ENCODE results near the gene RGS7. TPM values are rescaled to one million over a fixed set of nuclear protein-coding genes. Genes with fewer than 3 reads are reported as not detected.

The RGS7 gene
- total and polyA plus RNA-seq, 2 of the 4 experiments (the other 2 are of a cell fraction) = 0.58 to 0.72 TPM

- Histone ChIP-seq H4K91ac (ENCODE audit: insufficient read depth, low read depth, low read length) (no peak overlapping the region), H4K8ac (ENCODE audit: low read depth in 2 of 2, low read length in 2 of 2) (no peak overlapping the region), H2BK15ac (ENCODE audit: low read depth, low read length) (no peak overlapping the region), H3K18ac (ENCODE audit: low read depth, low read length) (no peak overlapping the region), H2BK120ac (ENCODE audit: low read depth, low read length) (no peak overlapping the region), H3K4ac (ENCODE audit: low read depth, low read length) (no peak overlapping the region), H3K36me3 (ENCODE audit: control insufficient read depth, insufficient read depth, low read length) (no peaks in the 10 kb centered on the region), H3K9me1 (ENCODE audit: insufficient read depth, low read length) (no peaks in the 10 kb centered on the region), H3K23ac (ENCODE audit: low read depth, low read length) (no peak overlapping the region), H2BK5ac (ENCODE audit: low read depth, low read length, poor library complexity, severe bottlenecking) (no peak overlapping the region), H3K79me1 (ENCODE audit: low read depth in 1 of 2, low read length in 2 of 2) (no peaks in the 10 kb centered on the region), H2BK20ac (ENCODE audit: low read depth, low read length) (no peak overlapping the region), H4K20me1 (ENCODE audit: insufficient read depth, low read length) (no peaks in the 10 kb centered on the region), H3K56ac (ENCODE audit: extremely low read depth, insufficient read depth, low read length) (no peak overlapping the region), H3K27me3 (ENCODE audit: control insufficient read depth, insufficient read depth, low read length) (no peaks in the 10 kb centered on the region), H3K9ac (ENCODE audit: low read depth, low read length) (no peak overlapping the region), H3K4me2 (ENCODE audit: low read depth, low read length) (no peak overlapping the region), H3K4me3 (ENCODE audit: insufficient read depth, low read depth, low read length) (no peak overlapping the region), H3K9me3 (ENCODE audit: control insufficient read depth, insufficient read depth, low read length) (peaks cover 6% of the 10 kb centered on the region; the same call in 1 of the 2 replicates), H2AK9ac (replicated peaks; ENCODE audit: low read depth, low read length, poor library complexity) (no peak overlapping the region), H2AK5ac (ENCODE audit: low read depth, low read length) (no peak overlapping the region), H3K27ac (ENCODE audit: insufficient read depth, low read length) (no peak overlapping the region), H3K4me1 (ENCODE audit: control insufficient read depth, insufficient read depth, low read length) (no peaks in the 10 kb centered on the region), H3K14ac (replicated peaks; ENCODE audit: low read depth, low read length) (no peak overlapping the region), H4K5ac (ENCODE audit: low read depth, low read length) (no peak overlapping the region), H2AFZ (replicated peaks; ENCODE audit: low read length, poor library complexity) (no peak overlapping the region)
- intact Hi-C loops (cut with micrococcal nuclease) = no loop called here
- in situ Hi-C loops (cut with MboI; ENCODE audit: low sequenced_read_pairs) = no loop called here
- DNase-seq (no peak), ATAC-seq (ENCODE audit: low read depth) (no peak)
- POLR2A ChIA-PET (ENCODE audit: unreplicated experiment) = no interaction called here
- no peak for TF ChIP-seq CEBPB (IDR thresholded peaks at IDR 0.05; ENCODE audit: low read depth, low read length)
- TF ChIP-seq NFE2L2 (IDR thresholded peaks at IDR 0.05; ENCODE audit: low read depth, low read length) = no peak
- TF ChIP-seq, protein P1, sequence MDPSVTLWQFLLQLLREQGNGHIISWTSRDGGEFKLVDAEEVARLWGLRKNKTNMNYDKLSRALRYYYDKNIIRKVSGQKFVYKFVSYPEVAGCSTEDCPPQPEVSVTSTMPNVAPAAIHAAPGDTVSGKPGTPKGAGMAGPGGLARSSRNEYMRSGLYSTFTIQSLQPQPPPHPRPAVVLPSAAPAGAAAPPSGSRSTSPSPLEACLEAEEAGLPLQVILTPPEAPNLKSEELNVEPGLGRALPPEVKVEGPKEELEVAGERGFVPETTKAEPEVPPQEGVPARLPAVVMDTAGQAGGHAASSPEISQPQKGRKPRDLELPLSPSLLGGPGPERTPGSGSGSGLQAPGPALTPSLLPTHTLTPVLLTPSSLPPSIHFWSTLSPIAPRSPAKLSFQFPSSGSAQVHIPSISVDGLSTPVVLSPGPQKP (IDR thresholded peaks at IDR 0.05; ENCODE audit: borderline replicate concordance, low read depth, low read length) = no peak
- BruUV-seq (replicated peaks) = no TSS peak
- CTCF ChIA-PET = no interaction called here
- WGBS, 2 experiments (ENCODE audit: extremely low coverage in 2 of 2, insufficient read length in 1 of 2) = no CpG with 5 or more reads among the region's 1 CpG
- dilution Hi-C loops (cut with HindIII; ENCODE audit: low sequenced_read_pairs, unreplicated experiment) = no loop called here
Measured at GRCh38 chr1:241203817-241204216, 153.2 kb downstream of the RGS7 start.

Measured in IMR-90 (cell line).